Erythroblast (primary cell): Measurements from ENCODE around the gene SMTN.
"Not testable (repeated sequence)": the region's sequence is repeated elsewhere in the genome, so short reads cannot be mapped to it uniquely, and the experiment has no call there.

Experiments
- DNase-seq, 2 experiments: peaks; one replicate each; lab custom pipeline; 2025; lab: John Stamatoyannopoulos, UW
- GATA1 ChIP-seq: IDR thresholded peaks from 2 replicates; pipeline ENCODE4 v1.6.1; 2011; ENCODE audit warnings: low read depth, mild to moderate bottlenecking, control low read depth, low read length, moderate library complexity
- POLR2A ChIP-seq: IDR thresholded peaks from 2 replicates; pipeline ENCODE4 v1.6.1; 2011; ENCODE audit warnings: mild to moderate bottlenecking, low read length

SMTN gene

GRCh38 chr22:31099841-31100761 lies 19.0 kb downstream of the SMTN start:
- DNase-seq: no peak
- TF ChIP-seq GATA1: no peak
- TF ChIP-seq POLR2A: no peak

- no peak for DNase-seq
- no peak for TF ChIP-seq POLR2A
- TF ChIP-seq GATA1: no peak
These were observed 19.8 kb downstream of the SMTN start for GRCh38 chr22:31100762-31101525.

DNA sequence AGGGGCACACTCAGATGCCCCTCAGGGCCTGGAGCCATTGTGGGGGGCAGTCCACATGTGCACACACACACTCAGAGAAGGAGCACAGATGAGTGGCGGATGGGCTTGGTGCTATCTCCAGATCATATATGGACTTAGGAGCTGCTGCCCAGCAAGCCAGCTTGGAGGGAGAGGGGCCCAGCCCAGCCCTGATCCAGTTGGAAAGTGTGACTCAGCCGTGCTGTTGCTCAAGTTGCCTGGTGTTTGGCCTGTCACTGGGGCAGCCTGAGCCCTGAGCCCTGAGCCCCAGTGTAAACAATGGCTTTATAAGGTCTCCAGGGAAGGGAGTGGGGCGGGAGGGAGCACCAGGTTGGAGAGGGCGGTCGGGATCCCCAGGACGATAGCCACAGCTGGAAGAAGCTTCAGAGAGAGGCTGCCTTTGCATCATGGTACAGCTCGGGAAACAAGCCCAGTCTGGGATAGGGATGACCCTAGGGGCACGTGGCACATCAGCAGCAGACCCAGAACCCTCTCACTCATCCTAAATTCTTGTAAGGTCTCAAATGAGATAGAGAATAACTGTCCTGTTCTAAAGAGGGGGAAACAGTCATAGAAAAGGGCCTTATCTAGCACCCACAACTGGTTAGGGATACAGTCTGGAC lies 21.4 kb downstream of the SMTN start:
- no peak for TF ChIP-seq POLR2A
- TF ChIP-seq GATA1: no peak
- peak; percentile 23 to 52 for DNase-seq

- TF ChIP-seq GATA1: no peak
- TF ChIP-seq POLR2A: no peak
- DNase-seq: no peak
These were observed 22.0 kb downstream of the SMTN start for GRCh38 chr22:31103111-31103510.

GRCh38 chr22:31103899-31104694 lies 23.0 kb downstream of the SMTN start:
- no peak for DNase-seq
- TF ChIP-seq GATA1: no peak
- no peak for TF ChIP-seq POLR2A

GRCh38 chr22:31104869-31105268 lies 23.8 kb downstream of the SMTN start:
- peak; percentile 55 to 64 for DNase-seq
- TF ChIP-seq POLR2A (no peak), GATA1 (no peak)

GRCh38 chr22:31105282-31105929 lies 24.3 kb downstream of the SMTN start:
- no peak for TF ChIP-seq GATA1
- no peak for TF ChIP-seq POLR2A
- no peak for DNase-seq

- no peak for TF ChIP-seq GATA1
- TF ChIP-seq POLR2A: no peak
- no peak for DNase-seq
These were observed 25.0 kb downstream of the SMTN start for GRCh38 chr22:31106001-31106571.

DNA sequence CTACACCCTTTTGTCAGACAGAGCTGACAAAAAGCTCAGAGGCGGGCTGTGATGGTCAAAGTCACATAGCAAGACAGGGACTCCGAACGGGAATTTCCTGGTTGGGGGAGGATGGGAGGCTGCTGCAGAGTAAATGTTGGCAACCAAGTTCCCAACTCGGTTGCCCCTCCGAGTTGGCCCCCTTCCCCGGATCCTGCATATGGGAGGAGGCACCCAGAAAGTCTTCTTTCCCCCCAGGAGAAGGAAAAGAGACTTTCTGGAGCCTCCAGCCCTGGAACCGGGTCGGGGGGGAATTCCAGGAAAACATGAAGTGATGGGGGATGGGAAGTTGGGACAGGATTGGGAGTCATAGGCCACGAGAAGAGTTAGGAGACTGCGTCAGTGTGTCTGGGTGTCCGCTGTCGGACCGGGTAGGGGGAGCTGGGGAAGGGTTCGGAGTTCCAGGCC lies 25.6 kb downstream of the SMTN start:
- TF ChIP-seq POLR2A (no peak), GATA1 (no peak)
- no peak for DNase-seq

- TF ChIP-seq GATA1 (no peak), POLR2A (no peak)
- DNase-seq: peak; percentile 93 to 96
These were observed 26.2 kb downstream of the SMTN start, which contains the start of gene SELENOM for GRCh38 chr22:31107178-31107893. Gene SELENOM, minus strand, starts transcription at chr22:31107568. Its CDS starts 63 bp downstream, at chr22:31107505.

DNA sequence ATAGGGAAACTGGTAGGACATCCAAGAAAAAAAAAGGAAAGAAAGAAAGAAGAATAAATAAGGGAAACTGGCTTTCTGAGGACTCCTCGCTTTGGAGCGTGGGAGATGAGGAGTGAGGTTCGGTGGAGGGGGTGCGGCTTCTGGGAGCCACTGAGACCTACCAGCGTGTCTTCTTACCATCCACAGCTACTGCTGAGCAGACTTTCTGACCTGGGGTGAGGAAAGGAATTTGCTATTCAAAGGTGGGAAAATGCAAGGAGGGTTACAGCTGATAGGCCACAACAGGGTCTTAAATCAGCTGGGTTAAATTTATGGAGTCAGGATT lies 26.7 kb downstream of the SMTN start:
- TF ChIP-seq POLR2A (no peak), GATA1 (no peak)
- DNase-seq: no peak

DNA sequence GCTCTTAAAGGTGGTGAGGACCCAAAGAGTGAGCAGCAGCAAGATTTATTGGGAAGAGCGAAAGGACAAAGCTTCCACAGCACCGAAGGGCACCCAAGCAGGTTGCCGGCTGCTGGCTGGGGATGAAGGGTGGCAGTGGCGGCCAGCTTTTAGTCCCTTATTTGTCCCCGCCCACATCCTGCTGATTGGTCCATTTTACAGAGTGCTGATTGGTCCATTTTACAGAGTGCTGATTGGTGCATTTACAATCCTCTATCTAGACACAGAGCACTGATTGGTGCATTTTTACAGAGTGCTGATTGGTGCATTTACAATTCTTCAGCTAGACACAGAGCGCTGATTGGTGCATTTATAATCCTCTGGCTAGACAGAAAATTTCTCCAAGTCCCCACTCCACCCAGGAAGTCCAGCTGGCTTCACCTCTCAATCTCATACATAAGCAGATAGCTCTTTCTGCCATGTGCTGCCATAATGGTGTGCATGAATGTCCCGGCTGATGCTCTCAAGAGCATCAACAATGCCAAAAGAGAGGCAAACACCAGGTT lies 31.5 kb downstream of the SMTN start:
- DNase-seq: not testable (repeated sequence)
